NCI-H2227 (cell line): ENCODE data around the gene CAPSL.
"Not testable (repeated sequence)": the region's sequence is repeated elsewhere in the genome, so short reads cannot be mapped to it uniquely, and the experiment has no call there.

Experiments used
- DNase-seq: peaks from one replicate; lab custom pipeline; 2025; ENCODE audit not compliant: unreplicated experiment; lab: John Stamatoyannopoulos, UW

Gene CAPSL

DNA sequence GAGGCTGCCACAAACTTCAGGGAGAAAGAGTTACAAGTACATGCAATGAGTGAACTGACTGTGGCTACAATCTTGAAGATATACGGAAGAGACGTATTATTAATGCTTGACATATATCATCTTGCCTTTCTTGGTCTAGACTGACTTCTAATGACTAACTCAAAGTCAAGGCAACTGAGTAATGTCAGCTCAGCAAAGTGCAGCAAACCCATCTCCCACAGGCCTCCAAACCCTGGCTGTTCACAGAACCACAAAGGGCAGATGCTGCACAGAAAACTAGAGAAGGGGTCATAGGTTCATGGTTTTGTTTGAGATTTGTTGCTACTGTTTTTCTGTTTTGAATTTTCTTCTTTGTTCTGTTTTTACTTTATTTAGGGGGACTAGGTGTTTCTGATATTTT lies 60.8 kb downstream of the CAPSL start:
- no peak for DNase-seq

DNA sequence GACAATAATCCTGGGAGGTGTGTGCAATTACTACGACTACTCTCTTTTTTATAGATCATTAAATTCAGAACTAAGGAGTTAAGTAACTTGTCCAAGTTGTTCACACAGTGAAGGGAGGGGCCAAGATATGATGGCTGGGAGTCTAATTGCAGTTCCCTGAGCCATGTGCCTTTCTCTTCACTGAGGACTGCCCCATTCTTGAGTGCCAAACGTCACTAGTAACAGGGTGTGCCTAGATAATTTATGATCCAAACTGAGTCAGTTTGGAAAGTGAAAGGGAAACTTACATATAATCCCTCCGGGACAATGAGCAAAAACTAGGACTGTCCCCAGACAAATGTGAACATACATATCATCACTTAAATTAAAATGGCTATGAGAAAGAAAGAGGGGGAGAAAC lies 61.5 kb downstream of the CAPSL start:
- DNase-seq, result no peak

DNA sequence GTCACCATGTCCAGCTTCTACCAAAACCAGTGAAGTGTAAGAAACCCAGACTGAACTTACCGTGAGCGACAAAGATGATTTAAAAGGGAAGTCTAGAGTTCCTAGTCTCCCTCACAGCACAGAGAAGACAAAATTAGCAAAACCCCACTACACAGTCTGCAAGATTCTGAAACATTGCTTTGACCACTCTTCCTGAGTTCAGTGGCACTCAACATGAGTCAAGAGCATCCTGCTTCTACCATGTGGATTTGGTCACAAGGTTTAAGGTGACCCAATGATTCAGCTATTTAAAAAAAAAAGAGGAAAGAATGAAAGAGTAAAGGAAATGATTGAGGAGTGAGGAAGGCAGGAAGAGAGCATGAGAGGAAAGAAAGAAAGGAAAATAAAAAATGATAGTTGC lies 62.0 kb downstream of the CAPSL start:
- DNase-seq, result no peak

DNA sequence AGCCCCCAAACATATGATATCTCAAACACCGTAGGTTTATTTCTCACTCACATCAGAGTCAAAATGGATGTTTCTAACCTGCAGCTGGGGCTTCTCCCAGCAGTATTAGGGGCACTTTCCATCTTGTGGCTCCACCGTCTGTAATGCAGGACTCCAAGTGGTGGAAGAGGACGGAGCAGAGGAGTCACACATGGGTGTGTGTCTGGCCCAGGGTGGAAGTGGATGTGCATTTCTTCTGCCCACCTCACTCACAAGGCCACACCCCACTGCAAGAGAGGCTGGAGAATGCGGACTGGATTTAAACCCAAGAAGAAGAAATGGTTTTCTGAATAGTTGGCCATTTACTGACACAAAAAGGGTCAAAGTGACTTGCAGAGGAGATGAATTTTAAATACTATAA lies 67.8 kb downstream of the CAPSL start:
- DNase-seq, result no peak

DNA sequence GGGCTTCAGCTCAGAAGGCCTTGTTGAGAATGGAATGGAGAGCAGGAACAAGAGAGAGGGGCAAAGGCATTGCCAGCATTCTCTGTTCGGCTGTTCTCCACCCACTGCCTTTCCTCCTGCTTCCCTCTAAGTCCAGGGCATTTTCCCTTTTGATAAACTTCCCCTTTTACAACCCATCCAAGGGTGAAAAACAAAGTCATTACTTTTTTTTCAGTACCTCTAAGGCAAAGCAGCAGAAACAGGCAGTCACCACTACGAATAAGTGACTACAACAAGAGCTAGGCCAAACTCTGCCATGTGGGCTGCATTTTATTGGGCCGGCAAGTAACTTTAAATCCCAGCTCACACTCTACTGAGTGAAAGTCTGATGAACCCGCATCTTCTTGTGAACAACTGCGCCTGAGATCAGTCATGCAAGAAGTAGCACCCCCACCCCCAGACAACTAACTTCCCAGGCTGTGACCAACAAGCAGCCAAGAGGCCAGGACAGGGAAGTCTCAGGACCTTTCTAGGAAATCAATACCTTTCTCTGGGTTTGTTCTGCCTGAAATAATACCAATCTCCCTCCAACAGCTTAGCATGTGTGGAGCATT lies 68.6 kb downstream of the CAPSL start:
- DNase-seq, result no peak

DNA sequence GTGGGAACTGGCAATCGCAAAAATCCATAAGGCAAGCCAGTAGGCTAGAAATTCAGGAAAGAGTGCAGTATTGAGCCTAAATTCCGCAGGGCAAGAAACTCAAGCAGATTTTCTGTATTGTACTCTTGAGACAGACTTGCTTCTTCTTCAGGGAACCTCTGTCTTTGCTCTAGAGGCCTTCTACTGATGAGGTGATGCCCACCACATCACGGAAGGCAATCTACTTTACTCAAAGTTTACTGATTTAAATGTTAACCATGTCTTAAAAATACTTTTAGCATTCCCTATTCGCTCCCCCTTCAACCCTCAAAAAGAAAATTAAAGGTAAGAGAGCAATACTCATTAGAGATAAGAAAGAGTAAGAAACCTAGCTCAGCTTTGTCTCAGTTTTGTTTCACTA lies 70.4 kb downstream of the CAPSL start:
- no peak for DNase-seq

DNA sequence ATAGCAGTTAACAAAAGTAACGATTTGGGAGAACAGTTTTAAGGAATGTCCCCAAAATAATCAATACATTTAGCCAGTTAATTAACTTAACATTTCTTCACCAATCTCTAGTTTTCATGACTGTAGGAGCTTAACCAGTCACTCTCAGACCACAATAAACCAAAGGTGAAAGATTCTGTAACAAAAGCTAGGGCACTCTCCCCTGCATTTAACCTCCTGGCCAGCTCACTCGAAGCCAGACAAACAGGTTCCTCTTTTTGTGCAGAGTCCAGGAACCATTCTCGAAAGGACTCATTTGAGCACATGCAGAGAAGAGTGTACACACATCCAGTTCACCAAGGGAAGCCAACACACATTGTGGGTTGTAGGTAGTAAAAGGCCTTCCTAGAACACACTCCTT lies 75.3 kb downstream of the CAPSL start:
- no peak for DNase-seq

DNA sequence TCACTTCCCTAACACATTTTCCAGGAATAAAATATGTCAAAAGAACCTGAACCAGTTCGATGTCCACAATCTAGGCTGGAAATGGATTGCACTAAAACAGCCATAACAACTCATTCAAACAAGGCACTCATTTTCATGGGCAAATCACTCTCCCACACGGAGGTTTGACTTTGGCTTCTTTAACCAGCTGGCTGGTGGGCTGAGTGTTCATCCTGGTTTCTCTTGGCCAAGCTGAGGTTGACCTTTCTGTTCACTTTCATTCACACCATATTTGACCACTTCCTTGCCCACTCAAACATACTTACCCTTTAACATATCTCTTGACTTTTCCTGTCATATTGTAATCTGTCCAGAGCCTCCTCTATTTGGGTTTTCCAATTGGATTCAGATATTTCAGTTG lies 76.3 kb downstream of the CAPSL start:
- DNase-seq, result no peak

DNA sequence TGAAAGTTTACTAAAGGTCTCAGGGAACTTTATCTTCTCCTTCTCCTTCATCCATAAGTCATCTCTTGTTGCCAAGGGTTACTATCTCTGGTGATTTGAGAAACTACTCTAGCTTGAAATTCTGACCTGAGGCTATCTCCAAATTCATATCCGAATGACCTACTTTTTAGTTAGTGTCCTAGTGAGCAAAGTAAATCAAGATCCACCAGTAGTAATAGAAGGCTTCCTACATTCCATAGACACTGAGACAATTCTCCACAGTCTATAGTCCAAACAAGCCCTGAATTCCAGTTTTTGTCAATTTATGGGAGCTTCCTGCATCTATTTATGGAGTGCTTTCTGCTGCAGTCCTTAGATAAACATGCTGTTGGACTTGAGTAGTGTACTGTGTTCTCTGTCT lies 76.7 kb downstream of the CAPSL start:
- no peak for DNase-seq

DNA sequence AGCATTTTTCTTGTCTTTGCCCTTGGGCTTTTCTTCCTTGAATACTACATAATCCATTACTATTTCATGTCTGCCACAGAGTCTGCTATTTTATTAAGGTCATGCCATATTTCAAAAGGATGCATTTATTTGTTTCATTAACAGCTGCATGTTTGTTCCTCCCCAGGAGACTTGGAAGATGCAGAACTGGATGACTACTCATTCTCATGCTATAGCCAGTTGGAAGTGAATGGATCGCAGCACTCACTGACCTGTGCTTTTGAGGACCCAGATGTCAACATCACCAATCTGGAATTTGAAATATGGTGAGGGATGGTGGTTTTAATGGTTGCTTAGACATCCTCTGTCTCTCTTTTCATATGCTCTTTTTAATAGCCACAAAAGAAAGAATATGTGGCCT lies 77.7 kb downstream of the CAPSL start:
- no peak for DNase-seq

DNA sequence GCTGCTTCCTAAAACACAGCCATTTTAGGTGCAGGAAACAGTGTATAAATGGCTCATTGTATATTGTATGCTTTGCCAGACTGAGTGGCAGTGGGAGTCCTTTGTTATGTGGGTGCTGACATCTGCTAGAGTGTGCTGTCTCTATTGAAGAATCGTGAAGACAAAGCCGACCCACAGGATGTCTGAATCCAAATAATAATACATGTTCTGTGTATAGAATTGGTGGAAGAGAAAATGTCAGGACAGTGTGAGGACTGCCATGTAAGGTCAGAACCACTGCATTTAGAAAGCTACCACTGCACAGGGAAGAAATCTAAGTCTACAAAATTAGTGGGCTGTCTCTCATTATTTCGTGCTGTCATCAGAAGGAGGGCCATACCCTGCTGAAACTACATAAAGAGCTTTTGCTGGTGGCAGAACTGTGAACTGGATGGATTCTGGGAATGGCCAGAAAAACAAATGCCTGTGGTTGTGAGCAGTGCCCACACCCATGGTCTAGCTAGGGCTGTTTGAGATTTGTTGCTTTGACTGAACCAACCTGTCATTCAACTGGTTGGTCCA lies 79.2 kb downstream of the CAPSL start:
- no peak for DNase-seq

DNA sequence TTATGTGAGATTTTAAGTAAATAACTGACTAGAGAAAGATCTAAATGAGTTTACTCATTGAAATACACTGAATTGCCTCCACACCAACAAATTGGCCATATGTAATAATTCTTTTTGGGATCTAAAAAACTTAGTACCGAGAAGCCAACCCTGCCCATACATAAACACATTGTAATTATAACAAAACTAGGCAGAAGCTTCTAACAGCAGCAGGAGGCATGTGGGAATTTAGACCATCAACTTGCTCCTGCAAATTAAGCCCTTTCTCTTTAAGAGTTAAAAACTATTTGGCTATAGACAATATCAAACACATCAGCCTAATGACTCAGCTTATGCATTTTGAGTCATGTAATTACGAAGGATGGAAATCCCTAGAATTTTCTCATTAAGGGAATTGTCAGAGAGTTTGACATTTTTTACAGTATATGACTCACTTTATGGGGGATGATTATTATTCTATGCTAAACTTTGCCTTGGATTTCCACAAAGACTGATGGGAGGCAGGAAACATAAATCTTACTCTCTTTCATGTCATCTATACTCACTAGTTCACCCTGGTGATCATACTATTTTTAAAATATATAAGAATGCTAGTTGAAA lies 80.7 kb downstream of the CAPSL start:
- no peak for DNase-seq

DNA sequence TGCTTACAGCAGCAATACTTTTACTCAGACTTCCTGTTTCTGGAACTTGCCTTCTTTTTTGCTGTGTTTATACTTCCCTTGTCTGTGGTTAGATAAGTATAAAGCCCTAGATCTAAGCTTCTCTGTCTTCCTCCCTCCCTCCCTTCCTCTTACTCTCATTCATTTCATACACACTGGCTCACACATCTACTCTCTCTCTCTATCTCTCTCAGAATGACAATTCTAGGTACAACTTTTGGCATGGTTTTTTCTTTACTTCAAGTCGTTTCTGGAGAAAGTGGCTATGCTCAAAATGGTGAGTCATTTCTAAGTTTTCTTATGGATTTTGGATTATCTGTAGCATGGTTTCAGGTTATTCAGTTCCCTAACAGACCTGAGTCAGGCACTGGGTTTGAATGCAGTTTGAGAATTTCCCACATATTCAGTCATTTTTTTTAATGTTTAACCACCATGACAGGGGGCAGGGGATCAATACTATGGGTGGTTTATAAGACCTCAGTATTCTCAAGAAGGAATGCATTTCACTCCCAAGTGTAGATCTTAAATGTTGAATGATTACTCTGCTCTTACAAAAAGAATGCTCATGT lies 81.6 kb downstream of the CAPSL start, which contains the start of gene IL7R:
Gene IL7R, plus strand, starts transcription at position 127 of the 587 bp plus-strand sequence. Its CDS starts 87 bp downstream, at position 214.
- DNase-seq, result no peak

DNA sequence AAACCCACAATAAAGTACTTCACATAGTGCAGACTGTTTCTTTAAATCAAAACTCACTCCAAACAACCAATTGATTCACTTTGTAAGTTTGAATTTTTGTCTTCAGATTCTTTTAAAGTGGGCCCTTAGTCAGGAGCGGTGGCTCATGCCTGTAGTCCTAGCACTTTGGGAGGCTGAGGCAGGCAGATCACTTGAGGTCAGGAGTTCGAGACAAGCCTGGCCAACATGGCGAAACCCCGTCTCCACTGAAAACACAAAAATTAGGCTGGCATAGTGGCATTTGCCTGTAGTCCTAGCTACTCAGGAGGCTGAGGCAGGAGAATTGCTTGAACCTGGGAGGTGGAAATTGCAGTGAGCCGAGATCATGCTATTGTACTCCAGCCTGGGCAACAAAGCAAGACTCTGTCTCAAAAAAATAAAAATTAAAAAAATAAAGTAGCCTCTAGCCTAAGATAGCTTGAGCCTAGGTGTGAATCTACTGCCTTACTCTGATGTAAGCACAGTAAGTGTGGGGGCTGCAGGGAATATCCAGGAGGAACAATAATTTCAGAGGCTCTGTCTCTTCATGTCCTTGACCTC lies 82.1 kb downstream of the CAPSL start:
- not testable (repeated sequence) for DNase-seq

DNA sequence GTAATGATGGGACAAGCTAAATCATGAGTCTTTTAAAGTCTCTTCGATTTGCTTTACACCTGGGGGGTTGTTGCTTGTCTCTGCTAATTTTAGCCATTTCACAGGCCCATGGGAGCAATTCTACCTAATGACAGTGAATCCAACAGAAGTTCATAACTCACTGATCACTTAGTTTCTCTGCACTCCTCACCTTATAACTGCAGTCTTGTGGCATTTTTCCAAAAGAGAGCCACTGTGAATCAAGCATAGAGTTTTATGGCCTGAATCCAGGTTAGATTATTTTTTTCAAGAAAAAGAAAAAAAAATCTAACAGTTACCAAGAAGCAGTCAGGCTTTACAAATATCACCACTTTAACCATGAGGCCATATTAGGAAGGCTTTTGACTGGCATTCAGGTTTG lies 83.2 kb downstream of the CAPSL start:
- DNase-seq, result no peak
